ENCODE results near the gene DISC1.

- TF ChIP-seq CTCF (IDR thresholded peaks at IDR 0.05; ENCODE audit: extremely low read depth in 1 of 2, insufficient read depth in 1 of 2, low read depth in 1 of 2, low read length in 2 of 2) (no peak), EZH2 (IDR thresholded peaks at IDR 0.05; ENCODE audit: borderline replicate concordance, low read depth, low read length, severe bottlenecking) (no peak), POLR2A (IDR thresholded peaks at IDR 0.05; ENCODE audit: low read depth, low read length) (no peak), JUN (IDR thresholded peaks at IDR 0.05; ENCODE audit: borderline replicate concordance, insufficient read depth, insufficient read length, low read depth) (no peak), POLR2AphosphoS5 (IDR thresholded peaks at IDR 0.05; ENCODE audit: insufficient read depth, low read depth, low read length) (no peak), FOS (IDR thresholded peaks at IDR 0.05; ENCODE audit: borderline replicate concordance, insufficient read depth, low read length) (no peak), MAX (IDR thresholded peaks at IDR 0.05; ENCODE audit: insufficient read depth, insufficient read length) (no peak)
Measured at GRCh38 chr1:231702331-231702730, 75.7 kb downstream of the DISC1 start.
